SK-N-SH treated with all-trans-retinoic acid at 6 μM for 48 hours (cell line): ENCODE measurements around the gene GALNTL6.

ENCODE experiments used
- ARNTL ChIP-seq: fragments of 450-650 bp; formaldehyde crosslinking; IDR thresholded peaks from 2 replicates; pipeline ENCODE4 v1.5.0; 2020; ENCODE audit warnings: low read depth, mild to moderate bottlenecking, moderate library complexity, borderline replicate concordance
- BACH2 ChIP-seq: fragments of 250-450 bp; sonication (Bioruptor Pico); IDR thresholded peaks from 2 replicates; pipeline ENCODE4 v1.9.0; 2021; ENCODE audit warnings: mild to moderate bottlenecking, borderline replicate concordance
- CREB5 ChIP-seq: fragments of 250-450 bp; sonication (Bioruptor Pico); IDR thresholded peaks from 2 replicates; pipeline ENCODE4 v1.5.1; 2020; ENCODE audit warnings: low read depth, mild to moderate bottlenecking, moderate library complexity
- CSRNP3 ChIP-seq: fragments of 250-450 bp; sonication (Bioruptor Pico); IDR thresholded peaks from 2 replicates; pipeline ENCODE4 v1.5.1; 2021; ENCODE audit warnings: mild to moderate bottlenecking, moderate library complexity
- GLIS3 ChIP-seq: fragments of 250-450 bp; sonication (Bioruptor Pico); IDR thresholded peaks from 2 replicates; pipeline ENCODE4 v1.5.0; 2020; ENCODE audit warnings: mild to moderate bottlenecking, moderate library complexity
- PATZ1 ChIP-seq: fragments of 250-450 bp; sonication (Bioruptor Pico); IDR thresholded peaks from 2 replicates; pipeline ENCODE4 v1.8.0; 2020; ENCODE audit warnings: mild to moderate bottlenecking, moderate library complexity, borderline replicate concordance
- RARB ChIP-seq: fragments of 250-450 bp; sonication (Bioruptor Pico); IDR thresholded peaks from 2 replicates; pipeline ENCODE4 v1.8.0; 2021; ENCODE audit warnings: mild to moderate bottlenecking, moderate library complexity
- TCF4 ChIP-seq: fragments of 250-450 bp; sonication (Bioruptor Pico); IDR thresholded peaks from 2 replicates; pipeline ENCODE4 v1.8.0; 2021; ENCODE audit warnings: mild to moderate bottlenecking, moderate library complexity, borderline replicate concordance
- TSHZ2 ChIP-seq: fragments of 250-450 bp; sonication (Bioruptor Pico); IDR thresholded peaks from 2 replicates; pipeline ENCODE4 v1.5.0; 2020; ENCODE audit warnings: mild to moderate bottlenecking, moderate library complexity
- ZC3H10 ChIP-seq: fragments of 250-450 bp; sonication (Bioruptor Pico); IDR thresholded peaks from 2 replicates; pipeline ENCODE4 v1.5.1; 2021; ENCODE audit warnings: mild to moderate bottlenecking, moderate library complexity
- ZFP3 ChIP-seq: fragments of 250-450 bp; sonication (Bioruptor Pico); IDR thresholded peaks from 2 replicates; pipeline ENCODE4 v1.5.0; 2020; ENCODE audit warnings: mild to moderate bottlenecking, moderate library complexity
- ZFP30 ChIP-seq: fragments of 450-650 bp; formaldehyde crosslinking; IDR thresholded peaks from 2 replicates; pipeline ENCODE4 v1.5.0; 2022; ENCODE audit warnings: mild to moderate bottlenecking, moderate library complexity

GRCh38 chr4:172686021-172686420 lies 872.8 kb downstream of the GALNTL6 start:
- TF ChIP-seq PATZ1 (CRISPR knock-in tag), result no peak
- TF ChIP-seq CSRNP3, result no peak
- TF ChIP-seq ARNTL, result no peak
- TF ChIP-seq CREB5, result no peak
- no peak for TF ChIP-seq RARB (CRISPR knock-in tag)
- no peak for TF ChIP-seq TSHZ2 (CRISPR knock-in tag)
- no peak for TF ChIP-seq GLIS3 (CRISPR knock-in tag)
- no peak for TF ChIP-seq TCF4 (CRISPR knock-in tag)
- TF ChIP-seq ZFP3 (CRISPR knock-in tag), result no peak
- TF ChIP-seq ZFP30 (CRISPR knock-in tag), result no peak
- no peak for TF ChIP-seq ZC3H10 (CRISPR knock-in tag)
- no peak for TF ChIP-seq BACH2 (CRISPR knock-in tag)
